ENCODE results near the gene GLIPR2.

GLIPR2 gene

DNA sequence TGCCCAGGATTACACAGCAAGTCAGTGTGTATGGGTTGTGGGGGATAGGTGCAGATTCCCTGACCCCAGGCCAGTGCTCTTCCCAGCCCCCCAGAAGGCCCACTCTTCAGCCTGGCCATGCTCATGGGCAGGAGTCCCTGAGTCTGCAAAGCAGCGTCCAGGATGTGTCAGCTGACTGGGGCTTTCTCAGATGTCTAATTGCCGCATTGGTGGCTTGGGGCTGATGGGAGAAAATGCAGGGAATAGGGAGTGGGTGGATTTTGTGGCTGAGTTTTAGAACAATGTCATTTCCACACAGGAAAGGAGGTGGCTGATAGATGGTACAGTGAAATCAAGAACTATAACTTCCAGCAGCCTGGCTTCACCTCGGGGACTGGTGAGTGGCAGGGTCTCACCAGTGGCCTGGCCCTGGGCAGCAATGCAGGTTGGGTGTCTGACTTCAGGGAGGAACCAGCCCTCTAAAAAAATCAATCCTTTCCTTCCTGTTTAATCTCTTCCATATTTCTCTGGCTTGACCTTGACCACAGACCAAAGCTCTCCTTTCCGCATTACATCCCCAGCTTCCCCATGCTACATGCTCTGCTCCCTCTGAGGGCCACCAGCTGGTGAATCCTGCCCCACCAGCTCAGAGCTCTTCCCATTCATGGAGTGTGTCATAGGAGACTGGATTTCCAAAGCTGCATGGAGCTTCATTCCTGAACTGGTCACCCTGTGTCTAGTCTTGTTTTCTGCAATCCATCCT lies 14.2 kb downstream of the GLIPR2 start:
- TF ChIP-seq YY1 (IDR thresholded peaks at IDR 0.05; ENCODE audit: low read depth) (no peak), EP300 (IDR thresholded peaks at IDR 0.05; ENCODE audit: borderline replicate concordance) (no peak), RAD21 (IDR thresholded peaks at IDR 0.05; ENCODE audit: low read depth) (no peak), CEBPB (IDR thresholded peaks at IDR 0.05) (no peak)

- no peak for TF ChIP-seq FOXM1 (IDR thresholded peaks at IDR 0.05; ENCODE audit: borderline replicate concordance, low read depth)
- TF ChIP-seq TEAD4 (IDR thresholded peaks at IDR 0.05): no peak
- no peak for TF ChIP-seq CREB1 (IDR thresholded peaks at IDR 0.05; ENCODE audit: low read depth)
- TF ChIP-seq YY1 (IDR thresholded peaks at IDR 0.05; ENCODE audit: low read depth): no peak
- no peak for TF ChIP-seq RAD21 (IDR thresholded peaks at IDR 0.05; ENCODE audit: low read depth)
- TF ChIP-seq, protein P1, sequence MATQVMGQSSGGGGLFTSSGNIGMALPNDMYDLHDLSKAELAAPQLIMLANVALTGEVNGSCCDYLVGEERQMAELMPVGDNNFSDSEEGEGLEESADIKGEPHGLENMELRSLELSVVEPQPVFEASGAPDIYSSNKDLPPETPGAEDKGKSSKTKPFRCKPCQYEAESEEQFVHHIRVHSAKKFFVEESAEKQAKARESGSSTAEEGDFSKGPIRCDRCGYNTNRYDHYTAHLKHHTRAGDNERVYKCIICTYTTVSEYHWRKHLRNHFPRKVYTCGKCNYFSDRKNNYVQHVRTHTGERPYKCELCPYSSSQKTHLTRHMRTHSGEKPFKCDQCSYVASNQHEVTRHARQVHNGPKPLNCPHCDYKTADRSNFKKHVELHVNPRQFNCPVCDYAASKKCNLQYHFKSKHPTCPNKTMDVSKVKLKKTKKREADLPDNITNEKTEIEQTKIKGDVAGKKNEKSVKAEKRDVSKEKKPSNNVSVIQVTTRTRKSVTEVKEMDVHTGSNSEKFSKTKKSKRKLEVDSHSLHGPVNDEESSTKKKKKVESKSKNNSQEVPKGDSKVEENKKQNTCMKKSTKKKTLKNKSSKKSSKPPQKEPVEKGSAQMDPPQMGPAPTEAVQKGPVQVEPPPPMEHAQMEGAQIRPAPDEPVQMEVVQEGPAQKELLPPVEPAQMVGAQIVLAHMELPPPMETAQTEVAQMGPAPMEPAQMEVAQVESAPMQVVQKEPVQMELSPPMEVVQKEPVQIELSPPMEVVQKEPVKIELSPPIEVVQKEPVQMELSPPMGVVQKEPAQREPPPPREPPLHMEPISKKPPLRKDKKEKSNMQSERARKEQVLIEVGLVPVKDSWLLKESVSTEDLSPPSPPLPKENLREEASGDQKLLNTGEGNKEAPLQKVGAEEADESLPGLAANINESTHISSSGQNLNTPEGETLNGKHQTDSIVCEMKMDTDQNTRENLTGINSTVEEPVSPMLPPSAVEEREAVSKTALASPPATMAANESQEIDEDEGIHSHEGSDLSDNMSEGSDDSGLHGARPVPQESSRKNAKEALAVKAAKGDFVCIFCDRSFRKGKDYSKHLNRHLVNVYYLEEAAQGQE (IDR thresholded peaks at IDR 0.05; ENCODE audit: low read depth): no peak
- TF ChIP-seq NFIC (IDR thresholded peaks at IDR 0.05): no peak
- TF ChIP-seq, protein P2, sequence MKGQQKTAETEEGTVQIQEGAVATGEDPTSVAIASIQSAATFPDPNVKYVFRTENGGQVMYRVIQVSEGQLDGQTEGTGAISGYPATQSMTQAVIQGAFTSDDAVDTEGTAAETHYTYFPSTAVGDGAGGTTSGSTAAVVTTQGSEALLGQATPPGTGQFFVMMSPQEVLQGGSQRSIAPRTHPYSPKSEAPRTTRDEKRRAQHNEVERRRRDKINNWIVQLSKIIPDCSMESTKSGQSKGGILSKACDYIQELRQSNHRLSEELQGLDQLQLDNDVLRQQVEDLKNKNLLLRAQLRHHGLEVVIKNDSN (IDR thresholded peaks at IDR 0.05): no peak
- TF ChIP-seq EGR1 (IDR thresholded peaks at IDR 0.05): no peak
- TF ChIP-seq TCF12 (IDR thresholded peaks at IDR 0.05; ENCODE audit: low read depth): no peak
- TF ChIP-seq, protein P3, sequence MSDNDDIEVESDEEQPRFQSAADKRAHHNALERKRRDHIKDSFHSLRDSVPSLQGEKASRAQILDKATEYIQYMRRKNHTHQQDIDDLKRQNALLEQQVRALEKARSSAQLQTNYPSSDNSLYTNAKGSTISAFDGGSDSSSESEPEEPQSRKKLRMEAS (IDR thresholded peaks at IDR 0.05): no peak
- TF ChIP-seq CEBPB (IDR thresholded peaks at IDR 0.05): no peak
- no peak for TF ChIP-seq EP300 (IDR thresholded peaks at IDR 0.05; ENCODE audit: borderline replicate concordance)
- TF ChIP-seq ZBTB7A (IDR thresholded peaks at IDR 0.05; ENCODE audit: low read depth): no peak
- TF ChIP-seq TAF1 (IDR thresholded peaks at IDR 0.05; ENCODE audit: low read depth): no peak
Measured at GRCh38 chr9:36151316-36152210, 15.0 kb downstream of the GLIPR2 start.

GRCh38 chr9:36152741-36153438 lies 16.4 kb downstream of the GLIPR2 start:
- TF ChIP-seq FOXM1 (IDR thresholded peaks at IDR 0.05; ENCODE audit: borderline replicate concordance, low read depth): no peak
- no peak for TF ChIP-seq EGR1 (IDR thresholded peaks at IDR 0.05)
- TF ChIP-seq NFIC (IDR thresholded peaks at IDR 0.05): no peak
- TF ChIP-seq EP300 (IDR thresholded peaks at IDR 0.05; ENCODE audit: borderline replicate concordance): no peak
- TF ChIP-seq, protein P3 (IDR thresholded peaks at IDR 0.05): no peak
- no peak for TF ChIP-seq ZBTB7A (IDR thresholded peaks at IDR 0.05; ENCODE audit: low read depth)
- no peak for TF ChIP-seq CREB1 (IDR thresholded peaks at IDR 0.05; ENCODE audit: low read depth)
- TF ChIP-seq YY1 (IDR thresholded peaks at IDR 0.05; ENCODE audit: low read depth): no peak
- no peak for TF ChIP-seq RAD21 (IDR thresholded peaks at IDR 0.05; ENCODE audit: low read depth)

- no peak for TF ChIP-seq EP300 (IDR thresholded peaks at IDR 0.05; ENCODE audit: borderline replicate concordance)
- TF ChIP-seq EGR1 (IDR thresholded peaks at IDR 0.05): no peak
- TF ChIP-seq CEBPB (IDR thresholded peaks at IDR 0.05): no peak
- no peak for TF ChIP-seq TEAD4 (IDR thresholded peaks at IDR 0.05)
- TF ChIP-seq, protein P2 (IDR thresholded peaks at IDR 0.05): no peak
- TF ChIP-seq, protein P1 (IDR thresholded peaks at IDR 0.05; ENCODE audit: low read depth): no peak
- TF ChIP-seq ZBTB7A (IDR thresholded peaks at IDR 0.05; ENCODE audit: low read depth): no peak
- no peak for TF ChIP-seq YY1 (IDR thresholded peaks at IDR 0.05; ENCODE audit: low read depth)
- no peak for TF ChIP-seq FOXM1 (IDR thresholded peaks at IDR 0.05; ENCODE audit: borderline replicate concordance, low read depth)
- TF ChIP-seq RAD21 (IDR thresholded peaks at IDR 0.05; ENCODE audit: low read depth): no peak
- TF ChIP-seq, protein P3 (IDR thresholded peaks at IDR 0.05): no peak
- no peak for TF ChIP-seq NFIC (IDR thresholded peaks at IDR 0.05)
- TF ChIP-seq TCF12 (IDR thresholded peaks at IDR 0.05; ENCODE audit: low read depth): no peak
- no peak for TF ChIP-seq CREB1 (IDR thresholded peaks at IDR 0.05; ENCODE audit: low read depth)
- TF ChIP-seq TAF1 (IDR thresholded peaks at IDR 0.05; ENCODE audit: low read depth): no peak
Measured at GRCh38 chr9:36153746-36154145, 17.2 kb downstream of the GLIPR2 start.
